ENCODE measurements around the gene B3GNT2.
A peak's percentile ranks its signal among the peaks of the same experiment; 100 is the strongest.
"Not testable (repeated sequence)": the region's sequence is repeated elsewhere in the genome, so short reads cannot be mapped to it uniquely, and the experiment has no call there.

The B3GNT2 gene, protein sequence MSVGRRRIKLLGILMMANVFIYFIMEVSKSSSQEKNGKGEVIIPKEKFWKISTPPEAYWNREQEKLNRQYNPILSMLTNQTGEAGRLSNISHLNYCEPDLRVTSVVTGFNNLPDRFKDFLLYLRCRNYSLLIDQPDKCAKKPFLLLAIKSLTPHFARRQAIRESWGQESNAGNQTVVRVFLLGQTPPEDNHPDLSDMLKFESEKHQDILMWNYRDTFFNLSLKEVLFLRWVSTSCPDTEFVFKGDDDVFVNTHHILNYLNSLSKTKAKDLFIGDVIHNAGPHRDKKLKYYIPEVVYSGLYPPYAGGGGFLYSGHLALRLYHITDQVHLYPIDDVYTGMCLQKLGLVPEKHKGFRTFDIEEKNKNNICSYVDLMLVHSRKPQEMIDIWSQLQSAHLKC

GRCh38 chr2:62195421-62196277 is at the start of gene B3GNT2:
B3GNT2 (plus strand) TSS chr2:62196115; CDS start chr2:62222221, 26,106 bp downstream.
- Mint-ChIP-seq H3K9me3 (no peaks in the 10 kb centered on the region), H3K4me1 (peaks cover 28% of the 10 kb centered on the region), H3K27ac (peak within 1 kb of the TSS; percentile 90), H3K4me3 (peak within 1 kb of the TSS; percentile 89), H3K36me3 (peaks cover 6% of the 10 kb centered on the region)
- peak; percentile 83 for ATAC-seq
- peak; percentile 74 to 90 for DNase-seq (ENCODE audit: low spot score in 2 of 2)

DNA sequence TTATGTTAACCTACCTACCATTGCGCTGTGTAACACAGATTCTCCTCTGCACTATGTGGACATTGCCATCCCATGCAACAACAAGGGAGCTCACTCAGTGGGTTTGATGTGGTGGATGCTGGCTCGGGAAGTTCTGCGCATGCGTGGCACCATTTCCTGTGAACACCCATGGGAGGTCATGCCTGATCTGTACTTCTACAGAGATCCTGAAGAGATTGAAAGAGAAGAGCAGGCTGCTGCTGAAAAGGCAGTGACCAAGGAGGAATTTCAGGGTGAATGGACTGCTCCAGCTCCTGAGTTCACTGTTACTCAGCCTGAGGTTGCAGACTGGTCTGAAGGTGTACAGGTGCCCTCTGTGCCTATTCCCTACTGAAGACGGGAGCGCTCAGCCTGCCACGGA is 49.1 kb upstream of the B3GNT2 start:
- ATAC-seq; DNase-seq (ENCODE audit: low spot score in 2 of 2); H3K36me3 Mint-ChIP-seq; H3K27ac Mint-ChIP-seq; H3K9me3 Mint-ChIP-seq; H3K4me1 Mint-ChIP-seq; H3K4me3 Mint-ChIP-seq: not testable (repeated sequence)

GRCh38 chr2:62147610-62148301 is 48.2 kb upstream of the B3GNT2 start:
- no peaks in the 10 kb centered on the region for H3K9me3 Mint-ChIP-seq
- ATAC-seq: no peak
- H3K4me1 Mint-ChIP-seq: no peaks in the 10 kb centered on the region
- H3K4me3 Mint-ChIP-seq: no peak overlapping the region
- no peak for DNase-seq (ENCODE audit: low spot score in 2 of 2)
- no peak overlapping the region for H3K27ac Mint-ChIP-seq
- H3K36me3 Mint-ChIP-seq: no peaks in the 10 kb centered on the region

- H3K4me3 Mint-ChIP-seq: no peak overlapping the region
- no peaks in the 10 kb centered on the region for H3K4me1 Mint-ChIP-seq
- DNase-seq (ENCODE audit: low spot score in 2 of 2) (no peak), ATAC-seq (peak; percentile 65)
- H3K36me3 Mint-ChIP-seq: no peaks in the 10 kb centered on the region
- H3K27ac Mint-ChIP-seq: no peak overlapping the region
- no peaks in the 10 kb centered on the region for H3K9me3 Mint-ChIP-seq
Measured at GRCh38 chr2:62149708-62150107, 46.2 kb upstream of the B3GNT2 start.

GRCh38 chr2:62150597-62151305 is 45.2 kb upstream of the B3GNT2 start:
- Mint-ChIP-seq H3K9me3 (peaks cover 3% of the 10 kb centered on the region), H3K4me3 (no peak overlapping the region), H3K4me1 (no peaks in the 10 kb centered on the region), H3K27ac (no peak overlapping the region), H3K36me3 (no peaks in the 10 kb centered on the region)
- ATAC-seq (no peak), DNase-seq (ENCODE audit: low spot score in 2 of 2) (no peak)

DNA sequence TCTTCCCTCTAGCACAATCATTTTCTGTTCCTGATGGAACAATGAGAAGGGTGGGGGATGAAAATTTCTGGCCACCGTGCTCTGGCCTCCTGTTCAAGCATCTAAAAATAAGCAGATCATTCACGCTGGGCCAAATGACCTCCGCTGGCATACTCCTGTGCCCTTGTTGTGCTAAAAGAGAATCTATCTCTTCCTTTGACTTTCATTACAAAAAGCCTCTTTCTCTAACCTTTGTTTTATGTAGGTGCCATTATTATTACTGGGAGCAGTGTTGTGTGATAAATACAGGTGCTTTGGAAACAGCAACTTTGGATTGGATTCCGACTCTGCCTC is 44.6 kb upstream of the B3GNT2 start:
- Mint-ChIP-seq H3K27ac (no peak overlapping the region), H3K4me1 (no peaks in the 10 kb centered on the region)

GRCh38 chr2:62152000-62152399 is 43.9 kb upstream of the B3GNT2 start:
- H3K4me3 Mint-ChIP-seq: no peak overlapping the region
- H3K4me1 Mint-ChIP-seq: no peaks in the 10 kb centered on the region
- H3K9me3 Mint-ChIP-seq: peaks cover 3% of the 10 kb centered on the region
- no peak overlapping the region for H3K27ac Mint-ChIP-seq
- no peaks in the 10 kb centered on the region for H3K36me3 Mint-ChIP-seq
- DNase-seq (ENCODE audit: low spot score in 2 of 2): no peak
- no peak for ATAC-seq

More for the DNA sequence above, 44.6 kb upstream of the B3GNT2 start:
- H3K4me3 Mint-ChIP-seq: no peak overlapping the region
- DNase-seq (ENCODE audit: low spot score in 2 of 2): no peak
- H3K9me3 Mint-ChIP-seq: peaks cover 3% of the 10 kb centered on the region
- no peak for ATAC-seq
- no peaks in the 10 kb centered on the region for H3K36me3 Mint-ChIP-seq

- no peak for ATAC-seq
- H3K4me3 Mint-ChIP-seq: no peak overlapping the region
- no peaks in the 10 kb centered on the region for H3K36me3 Mint-ChIP-seq
Measured at GRCh38 chr2:62156861-62157496, 38.9 kb upstream of the B3GNT2 start.

DNA sequence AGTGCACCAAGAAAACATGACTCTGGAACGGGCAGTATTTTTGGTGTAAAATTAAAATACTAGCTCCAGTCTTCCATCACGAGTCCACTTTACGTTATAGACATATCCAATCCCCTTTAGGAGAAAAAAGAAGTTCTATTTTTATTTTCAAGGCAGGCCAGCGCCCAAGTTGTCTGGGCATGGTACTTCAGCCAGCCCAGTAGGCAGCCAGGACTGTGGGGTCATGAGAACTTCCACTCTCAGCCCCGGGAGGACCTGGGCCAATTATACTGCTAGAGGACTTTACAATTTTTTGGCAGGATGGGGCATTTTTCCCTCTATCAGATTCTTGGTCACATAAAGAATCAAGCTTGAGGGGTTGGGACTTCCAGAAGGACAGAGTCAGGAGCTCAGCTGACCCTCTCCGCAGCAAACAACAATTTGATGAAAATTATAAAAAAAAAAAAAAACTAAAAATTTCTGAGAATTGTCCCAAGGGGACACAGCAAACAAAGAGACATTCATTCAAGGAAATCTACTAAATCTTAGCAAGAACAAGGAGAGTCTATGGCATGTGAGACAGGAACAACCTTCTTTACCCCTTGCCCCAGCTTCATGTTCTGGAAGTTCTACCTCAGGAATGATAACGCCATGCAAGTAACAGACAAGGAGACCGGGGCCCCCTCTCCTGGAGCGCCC is 37.3 kb upstream of the B3GNT2 start:
- no peak overlapping the region for H3K27ac Mint-ChIP-seq
- no peak for ATAC-seq

More at GRCh38 chr2:62156861-62157496, 38.9 kb upstream of the B3GNT2 start:
- DNase-seq (ENCODE audit: low spot score in 2 of 2): no peak
- Mint-ChIP-seq H3K9me3 (peaks cover 3% of the 10 kb centered on the region), H3K4me1 (no peaks in the 10 kb centered on the region), H3K27ac (peak overlapping the region; percentile 26)

DNA sequence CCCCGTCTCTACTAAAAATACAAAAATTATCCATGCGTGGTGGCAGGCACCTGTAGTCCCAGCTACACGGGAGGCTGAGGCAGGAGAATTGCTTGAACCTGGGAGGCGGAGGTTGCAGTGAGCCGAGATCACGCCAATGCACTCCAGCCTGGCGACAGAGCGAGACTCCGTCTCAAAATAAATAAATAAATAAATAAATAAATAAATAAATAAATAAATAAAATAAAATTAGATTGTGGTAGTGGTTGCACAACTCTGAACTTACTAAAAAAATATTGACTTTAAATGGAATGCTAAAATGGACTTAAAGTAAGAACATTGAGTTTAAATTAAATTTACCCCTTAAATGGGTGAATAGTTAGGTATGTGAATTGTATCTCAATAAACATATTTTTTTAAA is 35.2 kb upstream of the B3GNT2 start:
- H3K36me3 Mint-ChIP-seq; DNase-seq (ENCODE audit: low spot score in 2 of 2); ATAC-seq; H3K4me3 Mint-ChIP-seq; H3K27ac Mint-ChIP-seq; H3K4me1 Mint-ChIP-seq; H3K9me3 Mint-ChIP-seq: not testable (repeated sequence)

More for the DNA sequence above, 37.3 kb upstream of the B3GNT2 start:
- no peak for DNase-seq (ENCODE audit: low spot score in 2 of 2)
- no peak overlapping the region for H3K4me3 Mint-ChIP-seq
- no peaks in the 10 kb centered on the region for H3K4me1 Mint-ChIP-seq
- H3K36me3 Mint-ChIP-seq: no peaks in the 10 kb centered on the region
- peaks cover 3% of the 10 kb centered on the region for H3K9me3 Mint-ChIP-seq

GRCh38 chr2:62163106-62163831 is 32.6 kb upstream of the B3GNT2 start:
- Mint-ChIP-seq H3K27ac (no peak overlapping the region), H3K9me3 (no peaks in the 10 kb centered on the region), H3K4me1 (no peaks in the 10 kb centered on the region), H3K36me3 (no peaks in the 10 kb centered on the region), H3K4me3 (no peak overlapping the region)
- no peak for ATAC-seq
- no peak for DNase-seq (ENCODE audit: low spot score in 2 of 2)

DNA sequence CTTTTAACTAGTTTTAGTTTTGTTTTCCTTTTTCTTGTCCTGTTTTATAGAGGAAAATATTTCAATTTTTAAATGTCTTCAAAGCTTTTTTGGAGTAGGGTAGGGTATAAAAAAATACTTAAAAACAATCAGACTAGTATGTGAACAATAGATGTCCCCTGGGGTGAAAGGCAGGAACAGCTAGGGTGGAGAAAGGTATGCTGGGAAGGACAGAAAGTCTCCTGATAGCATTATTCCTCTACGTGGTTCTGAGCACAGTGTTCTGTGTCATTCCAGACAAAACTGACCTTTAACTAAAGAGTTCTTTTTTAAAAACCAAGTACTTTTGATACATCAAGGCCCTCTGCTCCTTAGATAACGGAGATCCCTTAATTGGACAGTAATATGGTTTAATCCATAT is 32.1 kb upstream of the B3GNT2 start:
- ATAC-seq (no peak), DNase-seq (ENCODE audit: low spot score in 2 of 2) (no peak)
- H3K9me3 Mint-ChIP-seq: no peaks in the 10 kb centered on the region
- H3K4me1 Mint-ChIP-seq: no peaks in the 10 kb centered on the region
- H3K4me3 Mint-ChIP-seq: no peak overlapping the region
- H3K27ac Mint-ChIP-seq: no peak overlapping the region
- no peaks in the 10 kb centered on the region for H3K36me3 Mint-ChIP-seq

DNA sequence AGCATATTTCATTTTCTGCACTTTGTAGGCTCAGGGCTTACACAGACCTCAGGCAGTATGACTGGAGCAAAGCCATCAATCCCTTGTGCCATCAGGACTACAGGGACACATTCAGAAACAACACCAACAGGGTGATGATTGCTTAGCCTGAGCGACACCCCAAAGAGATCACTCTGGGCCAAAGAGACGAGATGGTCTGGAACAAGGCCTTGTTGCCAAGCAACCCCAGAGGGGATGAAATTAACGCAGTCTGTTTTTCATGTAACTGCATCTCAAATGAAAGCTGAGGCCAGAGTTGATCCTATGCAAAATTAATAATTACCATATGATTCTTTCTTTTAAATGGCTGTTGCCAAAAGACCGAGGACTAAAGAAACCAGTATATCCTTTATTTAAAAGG is 20.2 kb upstream of the B3GNT2 start:
- H3K9me3 Mint-ChIP-seq: no peaks in the 10 kb centered on the region
- no peak overlapping the region for H3K27ac Mint-ChIP-seq
- no peaks in the 10 kb centered on the region for H3K36me3 Mint-ChIP-seq
- no peak for ATAC-seq
- H3K4me3 Mint-ChIP-seq: no peak overlapping the region
- DNase-seq (ENCODE audit: low spot score in 2 of 2): no peak
- no peaks in the 10 kb centered on the region for H3K4me1 Mint-ChIP-seq

DNA sequence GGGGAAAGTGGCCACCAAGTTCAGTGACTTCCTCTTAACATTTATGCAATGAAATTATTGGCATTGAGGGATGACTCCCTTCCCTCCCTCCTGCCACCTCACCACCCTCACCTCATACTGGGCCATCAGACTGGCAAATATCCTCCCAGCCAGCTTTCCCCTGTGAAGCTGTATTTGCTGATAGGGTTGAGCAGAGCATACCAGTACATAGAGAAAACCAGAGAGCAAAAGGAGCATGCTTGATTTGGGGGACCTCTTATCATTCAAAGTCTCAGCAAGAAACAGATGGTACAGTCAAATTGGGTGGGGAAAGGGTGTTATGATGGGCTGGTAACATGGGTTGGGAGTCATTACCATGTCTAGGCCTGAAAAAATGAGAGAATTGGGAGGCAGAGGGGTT is 19.1 kb upstream of the B3GNT2 start:
- Mint-ChIP-seq H3K36me3 (no peaks in the 10 kb centered on the region), H3K9me3 (no peaks in the 10 kb centered on the region), H3K4me1 (no peaks in the 10 kb centered on the region), H3K27ac (no peak overlapping the region), H3K4me3 (no peak overlapping the region)
- DNase-seq (ENCODE audit: low spot score in 2 of 2): no peak
- ATAC-seq: no peak

Measured in stimulated activated effector memory CD8-positive, alpha-beta T cell treated with anti-CD3 and anti-CD28 coated beads, Interleukin-12 subunit alpha, Interleukin-12 subunit beta, amount 100 ng/mL, for 72 hours (primary cell).